ENCODE measurements around the gene EXD3.

The EXD3 gene

GRCh38 chr9:137305060-137305797 is 117.7 kb downstream of the EXD3 start:
- in situ Hi-C loops (cut with HindIII; ENCODE audit: low pct_ligation_motif_present, low sequenced_read_pairs): no loop called here
- peak; percentile 54 for DNase-seq
- Histone ChIP-seq H3K27ac (peak overlapping the region; percentile 65), H3K36me3 (replicated peaks) (no peaks in the 10 kb centered on the region), H3K4me3 (ENCODE audit: low read depth, low read length) (no peak overlapping the region), H3K27me3 (replicated peaks) (no peaks in the 10 kb centered on the region)
- TF ChIP-seq CTCF (IDR thresholded peaks at IDR 0.05; ENCODE audit: low read depth, low read length, missing control alignments): peak; percentile 57

- no peaks in the 10 kb centered on the region for H3K27me3 ChIP-seq (replicated peaks)
- H3K27ac ChIP-seq: peak overlapping the region; percentile 65
- peak; percentile 51 for TF ChIP-seq CTCF (IDR thresholded peaks at IDR 0.05; ENCODE audit: low read depth, low read length, missing control alignments)
- in situ Hi-C loops (cut with HindIII; ENCODE audit: low pct_ligation_motif_present, low sequenced_read_pairs): no loop called here
- no peaks in the 10 kb centered on the region for H3K36me3 ChIP-seq (replicated peaks)
- no peak overlapping the region for H3K4me3 ChIP-seq (ENCODE audit: low read depth, low read length)
- no peak for DNase-seq
Measured at GRCh38 chr9:137304383-137305059, 118.4 kb downstream of the EXD3 start.

- H3K27me3 ChIP-seq (replicated peaks): no peaks in the 10 kb centered on the region
- TF ChIP-seq CTCF (IDR thresholded peaks at IDR 0.05; ENCODE audit: low read depth, low read length, missing control alignments): no peak
- DNase-seq: no peak
- H3K36me3 ChIP-seq (replicated peaks): no peaks in the 10 kb centered on the region
- H3K27ac ChIP-seq: no peak overlapping the region
- in situ Hi-C loops (cut with HindIII; ENCODE audit: low pct_ligation_motif_present, low sequenced_read_pairs): no loop called here
- H3K4me3 ChIP-seq (ENCODE audit: low read depth, low read length): no peak overlapping the region
Measured at GRCh38 chr9:137303893-137304382, 119.0 kb downstream of the EXD3 start.

- Histone ChIP-seq H3K4me3 (ENCODE audit: low read depth, low read length) (no peak overlapping the region), H3K27me3 (replicated peaks) (no peaks in the 10 kb centered on the region), H3K36me3 (replicated peaks) (no peaks in the 10 kb centered on the region), H3K27ac (no peak overlapping the region)
- DNase-seq: no peak
- in situ Hi-C loops (cut with HindIII; ENCODE audit: low pct_ligation_motif_present, low sequenced_read_pairs): no loop called here
- TF ChIP-seq CTCF (IDR thresholded peaks at IDR 0.05; ENCODE audit: low read depth, low read length, missing control alignments): no peak
Measured at GRCh38 chr9:137303151-137303892, 119.6 kb downstream of the EXD3 start.

- TF ChIP-seq CTCF (IDR thresholded peaks at IDR 0.05; ENCODE audit: low read depth, low read length, missing control alignments): peak; percentile 63
- Histone ChIP-seq H3K36me3 (replicated peaks) (no peaks in the 10 kb centered on the region), H3K4me3 (ENCODE audit: low read depth, low read length) (peak overlapping the region; percentile 42), H3K27me3 (replicated peaks) (no peaks in the 10 kb centered on the region), H3K27ac (peak overlapping the region; percentile 24)
- DNase-seq: no peak
- in situ Hi-C loops (cut with HindIII; ENCODE audit: low pct_ligation_motif_present, low sequenced_read_pairs): no loop called here
Measured at GRCh38 chr9:137302449-137303150, 120.4 kb downstream of the EXD3 start.

Measured in brain microvascular endothelial cell (primary cell).